Muscle of leg (tissue), 11 donors: ENCODE results near the gene TERF2IP. TPM values are rescaled to one million over a fixed set of nuclear protein-coding genes. Genes with fewer than 3 reads are reported as not detected.

Source experiments
- DNase-seq: peaks from one replicate; pipeline ENCODE4 v3.0.0; 2013
- H3K27ac ChIP-seq: one replicate; pipeline ENCODE4 v1.5.1; 2013; ENCODE audit warnings: mild to moderate bottlenecking, low read length, control low read depth
- H3K27me3 ChIP-seq: one replicate; pipeline ENCODE4 v1.6.1; 2013; ENCODE audit warnings: low read length; ENCODE audit not compliant: control insufficient read depth, insufficient read depth
- H3K36me3 ChIP-seq: one replicate; pipeline ENCODE4 v1.6.1; 2013; ENCODE audit warnings: low read length; ENCODE audit not compliant: control insufficient read depth, insufficient read depth
- H3K4me1 ChIP-seq: one replicate; pipeline ENCODE4 v1.6.1; 2013; ENCODE audit warnings: low read length; ENCODE audit not compliant: control insufficient read depth, insufficient read depth
- H3K4me3 ChIP-seq: one replicate; pipeline ENCODE4 v1.5.1; 2013; ENCODE audit warnings: low read length, control low read depth
- H3K9me3 ChIP-seq: replicated peaks from 2 replicates; pipeline ENCODE4 v1.6.1; 2013; ENCODE audit warnings: low read depth, low read length; ENCODE audit not compliant: control insufficient read depth
- WGBS: methylation state at CpG from one replicate; pipeline ENCODE4 v1.1.5; 2013; ENCODE audit warnings: missing lambda C conversion rate; ENCODE audit not compliant: insufficient coverage; 5-methylcytosine and 5-hydroxymethylcytosine counted together
- polyA plus RNA-seq, 8 donors: library from polyadenylated mRNA; unstranded; fragments of 120-200 nt; gene quantifications; one replicate each; pipeline versions ENCODE4 v1.2.1 to v1.2.3, GENCODE V29; 2013; ENCODE audit warnings: inconsistent platforms in 1 of 8, low replicate concordance in 1 of 8; ENCODE audit not compliant: insufficient read length in 8 of 8, insufficient read depth in 1 of 8
- total RNA-seq: library from RNA; stranded (reverse); fragments of 120-200 nt; gene quantifications from one replicate; pipeline ENCODE4 v1.2.4, GENCODE V29; 2013

The TERF2IP gene
- total and polyA plus RNA-seq, 9 donors: 53.1 to 75.8 (median 62.9) TPM

DNA sequence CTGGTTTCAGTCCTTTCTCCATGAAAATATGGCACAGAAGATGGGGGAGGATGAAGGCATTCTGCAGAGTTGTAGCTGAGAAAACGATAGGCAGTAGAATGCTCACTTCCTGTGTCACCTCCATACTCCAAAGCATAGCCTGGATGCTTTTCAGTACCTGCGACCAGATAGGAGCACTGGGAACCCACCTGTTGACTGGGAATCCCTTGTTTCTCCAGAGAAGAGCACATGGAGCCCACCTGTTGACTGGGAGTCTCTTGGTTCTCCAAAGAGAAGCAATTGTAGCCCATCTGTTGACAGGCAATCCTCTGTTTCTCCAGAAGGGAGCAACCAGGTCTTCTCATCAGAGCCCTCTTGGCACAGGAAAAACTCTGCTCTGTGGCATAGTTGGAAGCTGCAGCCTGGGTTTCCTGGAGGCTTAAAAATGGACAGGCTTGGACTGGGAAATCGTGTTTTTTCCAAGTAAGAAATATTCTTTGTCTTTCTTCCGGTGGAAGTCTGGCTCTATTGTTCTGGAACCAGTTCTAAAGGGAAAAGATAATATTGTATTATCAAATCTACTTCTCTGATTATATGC lies 13.2 kb downstream of the TERF2IP start:
- 71% methylated on average over 3 of the region's 4 CpGs for WGBS
- peaks cover 5% of the 10 kb centered on the region for H3K4me1 ChIP-seq
- H3K27ac ChIP-seq: no peak overlapping the region
- peaks cover 33% of the 10 kb centered on the region for H3K36me3 ChIP-seq
- no peak overlapping the region for H3K4me3 ChIP-seq
- DNase-seq: no peak
- H3K9me3 ChIP-seq: no peaks in the 10 kb centered on the region
- no peaks in the 10 kb centered on the region for H3K27me3 ChIP-seq

DNA sequence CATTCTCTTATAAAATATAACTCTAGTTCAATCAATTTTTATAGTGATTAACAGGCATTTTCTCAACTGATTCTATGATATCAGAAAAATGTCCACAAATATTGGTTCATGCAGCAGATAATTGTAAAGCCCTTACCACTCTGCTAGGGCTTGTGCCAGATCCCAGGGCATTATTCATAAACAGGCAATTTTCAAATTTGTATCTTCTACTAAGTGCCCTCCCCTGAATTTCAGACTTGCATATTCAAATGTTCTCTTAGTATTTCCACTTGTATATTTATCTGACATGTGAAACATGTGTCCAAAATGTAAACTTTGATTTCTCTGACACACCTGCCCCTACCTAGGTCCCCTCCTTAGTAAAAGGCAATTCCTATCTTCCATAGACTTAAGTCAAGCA lies 19.9 kb downstream of the TERF2IP start:
- H3K27ac ChIP-seq: no peak overlapping the region
- no peak overlapping the region for H3K4me3 ChIP-seq
- no peaks in the 10 kb centered on the region for H3K27me3 ChIP-seq

DNA sequence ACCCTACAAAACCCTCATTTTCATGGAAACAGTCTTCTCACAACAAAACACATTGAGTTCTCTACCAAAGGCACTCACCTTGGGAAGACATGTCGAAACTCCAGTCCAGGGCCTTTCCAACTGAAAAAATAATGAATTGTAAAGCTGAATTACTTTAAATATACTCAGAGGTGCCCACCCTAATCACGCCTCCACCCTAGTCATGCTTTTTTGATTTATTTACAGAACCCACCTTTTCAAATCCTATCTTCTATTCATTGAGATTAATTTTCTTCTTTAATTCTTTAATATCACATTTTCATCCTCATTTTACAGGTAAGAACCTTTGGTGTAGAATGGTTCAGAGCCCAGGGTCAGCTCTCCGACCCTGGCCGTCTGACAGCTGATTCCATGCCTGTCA lies 29.3 kb downstream of the TERF2IP start, which contains the start of gene CPHXL2:
Gene CPHXL2 (minus strand): TSS at position 101 of the 400 bp plus-strand sequence. CDS start 10 bp downstream, at position 91.
- no peak for DNase-seq
- H3K36me3 ChIP-seq: no peaks in the 10 kb centered on the region
- H3K4me3 ChIP-seq: no peak within 1 kb of the TSS
- no peak within 1 kb of the TSS for H3K27ac ChIP-seq
- no peaks in the 10 kb centered on the region for H3K9me3 ChIP-seq
- H3K4me1 ChIP-seq: no peaks in the 10 kb centered on the region
- no peaks in the 10 kb centered on the region for H3K27me3 ChIP-seq
- WGBS: 74% methylated on average over 2 of the region's 4 CpGs

More for the DNA sequence above, 19.9 kb downstream of the TERF2IP start:
- H3K36me3 ChIP-seq: no peaks in the 10 kb centered on the region
- H3K9me3 ChIP-seq: no peaks in the 10 kb centered on the region
- no peak for DNase-seq
- no peaks in the 10 kb centered on the region for H3K4me1 ChIP-seq

DNA sequence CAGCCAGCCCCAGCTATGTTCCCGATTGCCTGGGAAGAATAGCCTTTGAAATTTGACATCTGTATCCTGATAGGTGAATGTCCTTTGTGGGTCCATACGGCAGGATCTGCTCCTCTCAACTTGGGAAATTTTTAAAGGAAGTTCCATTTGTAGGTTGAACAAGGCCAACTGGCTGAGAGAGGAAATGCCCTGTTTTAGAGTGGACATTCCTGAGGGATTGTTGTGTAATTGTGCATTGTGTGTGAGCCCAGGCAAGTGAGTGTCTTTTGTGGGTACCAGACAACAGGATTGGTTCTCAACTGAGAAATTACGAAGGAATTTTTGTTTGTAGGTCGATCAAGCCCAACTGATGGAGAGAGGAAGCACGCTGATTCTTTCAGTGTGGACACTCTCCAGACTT lies 31.8 kb downstream of the TERF2IP start:
- Histone ChIP-seq H3K36me3 (no peaks in the 10 kb centered on the region), H3K4me1 (no peaks in the 10 kb centered on the region), H3K4me3 (no peak overlapping the region), H3K27me3 (no peaks in the 10 kb centered on the region), H3K27ac (no peak overlapping the region), H3K9me3 (peaks cover 2% of the 10 kb centered on the region)
- DNase-seq: no peak
- 81% methylated on average over 3 of the region's 5 CpGs for WGBS

DNA sequence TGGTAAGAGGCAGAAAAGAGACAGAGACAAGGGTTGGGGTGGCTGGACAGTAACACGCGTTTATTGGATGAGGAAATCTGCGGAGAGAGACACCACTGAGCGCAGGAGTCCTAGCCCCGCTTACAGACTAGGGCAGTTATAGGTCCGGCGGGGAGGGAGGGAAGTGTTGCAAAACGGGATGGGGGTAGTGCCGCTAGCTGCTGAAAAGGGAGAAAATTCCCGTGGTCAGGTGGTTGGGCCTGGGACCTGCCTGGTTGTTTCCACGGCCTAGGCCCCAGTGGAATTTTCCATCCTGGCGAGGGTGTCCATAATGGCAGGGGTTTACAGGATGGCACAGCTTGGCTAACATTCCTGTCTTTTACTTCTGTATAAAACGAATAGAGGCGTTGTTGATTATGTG lies 34.7 kb downstream of the TERF2IP start:
- Histone ChIP-seq H3K4me3 (no peak overlapping the region), H3K27me3 (no peaks in the 10 kb centered on the region), H3K9me3 (peaks cover 3% of the 10 kb centered on the region), H3K36me3 (no peaks in the 10 kb centered on the region), H3K4me1 (no peaks in the 10 kb centered on the region), H3K27ac (no peak overlapping the region)
- WGBS: 94% methylated on average over 14 of the region's 14 CpGs
- DNase-seq: no peak

DNA sequence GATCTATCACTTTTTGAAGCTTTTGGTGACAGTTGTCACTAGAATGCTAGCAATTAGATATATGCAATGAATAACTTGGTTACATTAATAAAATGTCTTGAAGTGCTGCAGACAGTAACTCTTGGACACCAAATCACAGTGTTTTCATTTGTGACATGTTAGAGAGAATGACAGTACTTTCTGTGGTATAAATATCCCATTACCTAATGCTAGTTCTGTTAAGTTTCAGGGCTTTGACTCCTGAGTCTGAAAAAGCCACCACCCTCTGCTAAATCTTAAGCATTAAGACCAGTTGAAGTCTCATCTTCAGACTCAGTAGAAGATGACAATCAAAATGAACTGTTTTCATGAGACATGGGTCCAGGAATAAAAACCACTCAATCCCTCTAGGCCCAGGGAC lies 39.8 kb downstream of the TERF2IP start:
- DNase-seq: no peak
- Histone ChIP-seq H3K27me3 (no peaks in the 10 kb centered on the region), H3K27ac (no peak overlapping the region), H3K36me3 (no peaks in the 10 kb centered on the region), H3K9me3 (peaks cover 3% of the 10 kb centered on the region), H3K4me3 (no peak overlapping the region), H3K4me1 (no peaks in the 10 kb centered on the region)

DNA sequence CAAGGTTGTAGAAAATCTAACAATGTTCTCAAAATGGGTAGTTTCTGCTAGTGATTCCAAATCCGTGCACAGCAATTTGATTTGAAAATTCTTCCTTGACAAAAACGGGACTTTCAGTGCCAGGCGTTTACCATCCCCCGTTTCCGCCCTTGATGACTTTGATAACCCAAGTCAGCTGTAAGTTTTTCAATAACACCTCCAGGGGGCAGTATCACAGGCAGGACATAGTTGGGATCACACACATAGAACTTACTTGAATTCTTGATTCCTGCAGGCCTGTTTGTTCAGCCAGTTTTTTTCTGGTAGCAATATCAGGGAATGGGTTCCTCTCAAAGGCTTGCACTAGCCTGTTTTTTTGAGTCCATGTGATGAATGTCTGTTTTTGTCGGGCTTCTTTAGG lies 48.1 kb downstream of the TERF2IP start:
- no peaks in the 10 kb centered on the region for H3K9me3 ChIP-seq
- H3K36me3 ChIP-seq: no peaks in the 10 kb centered on the region
- no peaks in the 10 kb centered on the region for H3K27me3 ChIP-seq
- no peak overlapping the region for H3K27ac ChIP-seq
- WGBS: 90% methylated on average over 4 of the region's 6 CpGs
- H3K4me1 ChIP-seq: no peaks in the 10 kb centered on the region
- DNase-seq: no peak
- H3K4me3 ChIP-seq: no peak overlapping the region

DNA sequence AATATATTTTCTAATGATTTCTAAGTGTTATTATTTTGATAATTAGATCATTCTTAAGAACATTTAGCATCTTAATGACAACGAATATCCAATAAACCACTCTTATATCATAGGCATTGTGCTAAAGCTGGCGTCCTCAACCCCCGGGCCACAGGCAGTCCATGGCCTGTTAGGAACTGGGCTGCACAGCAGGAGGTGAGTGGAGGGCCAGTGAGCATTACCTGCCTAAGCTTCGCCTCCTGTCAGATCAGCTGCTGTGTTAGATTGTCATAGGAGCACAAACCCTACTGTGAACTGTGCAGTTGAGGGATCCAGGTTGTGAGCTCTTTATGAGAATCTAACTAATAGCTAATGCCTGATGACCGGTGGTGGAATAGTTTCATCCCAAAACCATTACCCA lies 50.0 kb downstream of the TERF2IP start:
- WGBS: 81% methylated on average over 2 of the region's 5 CpGs
- no peak for DNase-seq
- H3K27me3 ChIP-seq: no peaks in the 10 kb centered on the region

DNA sequence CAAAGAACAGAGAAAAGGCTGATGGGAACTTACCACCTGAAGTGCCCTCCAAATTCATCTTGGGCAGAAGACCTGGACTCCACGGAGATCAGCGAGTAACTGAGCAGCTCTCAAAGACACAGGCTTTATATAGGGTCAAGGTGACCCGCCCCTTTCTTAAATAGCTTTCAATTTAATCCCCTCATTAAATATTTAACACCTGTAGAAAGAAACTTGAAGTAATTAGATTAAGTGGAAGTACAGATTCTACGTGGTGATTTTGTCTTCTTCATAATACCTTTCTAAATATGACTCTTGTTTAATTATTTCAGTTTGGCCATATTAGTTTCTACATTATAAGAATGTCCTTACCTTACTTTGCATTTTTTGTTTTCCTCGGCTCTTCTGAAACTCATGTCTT lies 53.8 kb downstream of the TERF2IP start, which contains the start of gene DUXB:
Gene DUXB (minus strand): TSS at position 101 of the 400 bp plus-strand sequence. CDS start 43 bp downstream, at position 58.
- DNase-seq: no peak
- Histone ChIP-seq H3K36me3 (no peaks in the 10 kb centered on the region), H3K9me3 (no peaks in the 10 kb centered on the region), H3K27me3 (no peaks in the 10 kb centered on the region), H3K4me1 (no peaks in the 10 kb centered on the region), H3K4me3 (no peak within 1 kb of the TSS), H3K27ac (no peak within 1 kb of the TSS)
- 80% methylated on average over 1 of the region's 5 CpGs for WGBS

More for the DNA sequence above, 50.0 kb downstream of the TERF2IP start:
- no peak overlapping the region for H3K4me3 ChIP-seq
- H3K4me1 ChIP-seq: no peaks in the 10 kb centered on the region
- no peak overlapping the region for H3K27ac ChIP-seq
- no peaks in the 10 kb centered on the region for H3K36me3 ChIP-seq
- H3K9me3 ChIP-seq: no peaks in the 10 kb centered on the region

DNA sequence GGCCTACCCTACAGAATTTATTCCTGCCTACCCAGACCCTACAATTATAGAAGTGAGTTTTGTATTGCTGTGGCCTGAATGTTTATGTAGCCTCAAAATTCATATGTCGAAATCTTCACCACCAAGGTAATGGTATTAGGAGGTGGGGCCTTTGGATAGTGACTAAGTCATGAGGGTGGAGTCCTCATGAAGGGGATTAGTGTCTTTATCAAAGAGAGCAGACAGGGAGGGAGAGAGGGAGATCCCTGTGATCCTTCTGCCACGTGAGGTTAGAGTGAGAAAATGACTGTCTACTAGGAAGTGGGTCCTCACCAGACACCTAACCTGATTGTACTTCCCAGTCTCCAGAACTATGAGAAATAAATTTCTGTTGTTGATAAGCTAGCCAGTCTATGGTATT lies 54.7 kb downstream of the TERF2IP start:
- Histone ChIP-seq H3K4me3 (no peak overlapping the region), H3K9me3 (no peaks in the 10 kb centered on the region), H3K27ac (no peak overlapping the region), H3K27me3 (no peaks in the 10 kb centered on the region), H3K4me1 (no peaks in the 10 kb centered on the region), H3K36me3 (no peaks in the 10 kb centered on the region)
- no peak for DNase-seq
- no CpG with 5 or more reads among the region's 2 CpGs for WGBS

DNA sequence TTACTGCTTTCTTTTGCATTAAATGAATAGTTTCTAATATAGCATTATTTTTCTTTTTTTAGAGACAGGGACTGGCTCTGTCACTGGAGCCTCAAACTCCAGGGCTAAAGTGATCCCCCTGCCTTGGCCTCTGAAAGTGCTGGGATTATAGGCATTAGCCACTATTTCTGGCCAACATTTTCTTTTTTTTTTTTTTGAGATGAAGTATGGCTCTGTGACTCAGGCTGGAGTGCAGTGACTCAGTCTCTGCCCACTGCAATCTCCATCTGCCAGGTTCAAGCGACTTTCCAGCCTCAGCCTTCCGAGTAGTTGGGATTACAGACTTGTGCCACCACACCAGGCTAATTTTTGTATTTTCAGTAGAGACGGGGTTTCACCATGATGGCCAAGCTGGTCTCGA lies 55.7 kb downstream of the TERF2IP start:
- DNase-seq: no peak
- no peaks in the 10 kb centered on the region for H3K9me3 ChIP-seq
- WGBS: 89% methylated on average over 4 of the region's 4 CpGs
- H3K27ac ChIP-seq: no peak overlapping the region
- H3K4me3 ChIP-seq: no peak overlapping the region
- no peaks in the 10 kb centered on the region for H3K4me1 ChIP-seq
- H3K27me3 ChIP-seq: no peaks in the 10 kb centered on the region
- no peaks in the 10 kb centered on the region for H3K36me3 ChIP-seq
